NCI-H146 treated with DMSO at 0.1 percent for 48 hours (cell line): Measurements from ENCODE around the gene AIRE.

ENCODE experiments used
- DNase-seq: peaks from one replicate; lab custom pipeline; 2025; ENCODE audit not compliant: unreplicated experiment; lab: John Stamatoyannopoulos, UW

Gene AIRE

DNA sequence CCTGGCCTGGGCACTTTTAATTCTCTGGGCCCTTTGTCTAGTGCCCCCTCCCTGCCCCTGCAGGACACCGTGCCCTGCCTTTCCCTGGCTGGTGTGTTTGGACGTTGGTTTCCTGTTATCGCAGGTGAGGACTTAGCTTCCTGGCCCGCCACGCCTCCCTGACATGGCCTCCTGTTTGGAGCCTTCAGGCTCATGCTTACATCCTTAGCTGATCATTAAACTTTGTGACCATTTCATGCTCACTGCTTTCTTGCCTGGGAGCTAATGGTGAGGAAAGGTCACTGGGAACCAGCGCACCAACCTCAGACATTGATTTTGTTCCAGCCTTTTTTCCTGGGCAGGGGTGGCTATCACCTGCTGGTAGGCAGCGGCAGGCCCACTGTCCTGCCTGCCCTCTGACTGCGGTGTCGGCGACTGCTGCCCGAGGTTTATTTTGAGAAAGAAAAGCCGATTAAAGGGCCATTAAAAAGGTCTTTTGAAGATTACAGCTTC is 17.9 kb downstream of the AIRE start:
- DNase-seq: no peak

DNA sequence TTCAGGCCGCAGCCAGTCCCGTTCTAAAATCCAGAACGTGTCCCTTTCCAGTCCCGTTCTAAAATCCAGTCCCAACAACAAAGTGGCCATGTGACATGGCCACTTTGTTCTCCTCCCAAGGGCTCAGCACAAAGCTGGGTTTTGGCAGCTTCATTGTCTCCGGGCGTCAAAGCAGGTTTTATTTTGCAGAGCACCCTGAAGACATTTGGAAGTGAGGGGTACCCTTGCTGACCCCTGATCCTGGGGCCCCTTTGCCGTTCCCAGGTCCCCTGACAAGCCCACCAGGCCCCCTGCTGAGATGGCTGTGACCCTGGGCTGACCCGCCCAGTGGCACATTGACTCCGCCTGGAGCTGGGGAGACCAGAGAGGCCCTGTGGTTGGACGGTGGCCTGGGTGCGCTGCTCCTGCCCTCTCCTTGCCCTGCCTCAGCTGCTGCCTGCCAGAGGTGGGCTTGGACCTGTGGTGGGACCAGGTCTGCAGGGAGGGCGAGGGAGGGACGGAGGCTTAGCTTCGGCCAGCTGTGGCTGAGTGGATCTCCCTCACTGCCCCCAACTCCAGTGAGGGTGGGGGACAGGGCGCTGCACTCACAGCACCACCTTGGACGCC is 18.4 kb downstream of the AIRE start:
- no peak for DNase-seq

- DNase-seq: no peak
Measured at GRCh38 chr21:44304877-44305293, 19.2 kb downstream of the AIRE start.

DNA sequence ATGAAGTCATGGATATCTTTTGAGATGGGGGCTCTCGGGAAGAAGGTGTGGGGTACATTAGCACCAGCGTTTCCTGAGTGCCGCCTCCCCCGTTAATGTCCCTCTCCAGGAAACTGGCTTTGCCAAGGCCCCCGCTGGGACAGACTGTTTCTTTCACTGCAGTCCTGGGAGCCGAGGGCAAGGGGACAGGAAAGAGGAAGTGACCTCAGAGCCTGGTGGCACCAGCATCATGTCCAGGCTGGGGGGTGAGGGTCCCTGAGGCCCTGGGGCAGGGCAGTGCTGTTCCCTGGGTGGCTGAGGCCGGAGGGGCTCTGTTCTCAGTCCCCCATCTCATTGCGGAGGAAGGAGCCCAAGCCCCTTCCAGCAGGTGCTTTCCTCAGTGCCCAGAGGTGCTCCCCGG is 20.0 kb downstream of the AIRE start:
- DNase-seq: no peak

DNA sequence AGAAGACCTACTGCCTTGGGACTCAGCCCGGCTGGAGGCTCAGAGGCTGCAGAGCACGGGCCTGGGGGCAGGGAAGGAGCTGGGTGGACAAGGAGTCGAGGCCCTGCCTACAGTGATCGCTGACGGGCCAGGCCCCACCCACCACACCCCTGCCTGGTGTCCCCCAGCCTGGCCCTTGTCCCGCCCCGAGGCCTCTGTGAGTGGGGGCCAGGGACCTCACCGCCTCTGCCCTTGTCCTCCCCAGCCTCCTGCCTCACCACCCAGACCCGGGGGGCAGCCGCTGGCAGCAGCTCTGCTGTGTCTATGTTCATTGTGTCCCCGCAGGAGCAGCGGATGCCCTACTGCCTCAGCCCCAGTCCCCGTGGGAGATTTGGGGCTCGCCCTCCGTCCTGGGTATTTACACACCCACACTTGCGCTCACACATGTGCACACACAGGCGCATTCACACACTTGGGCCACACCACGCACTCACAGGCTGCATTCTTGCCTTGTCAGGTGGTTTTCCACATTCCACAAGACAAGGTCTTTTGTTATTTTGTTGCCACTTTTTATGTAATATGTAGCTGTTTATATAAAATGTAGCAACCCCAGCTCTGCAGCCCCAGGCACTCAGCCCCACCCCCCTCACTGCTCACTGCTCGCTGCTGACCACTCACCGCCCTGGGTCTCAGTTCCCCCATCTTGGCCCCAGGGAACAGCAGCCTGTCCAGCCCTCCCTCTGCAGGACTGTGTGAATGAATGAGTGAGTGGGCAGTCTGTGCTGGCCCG is 21.4 kb downstream of the AIRE start:
- no peak for DNase-seq

GRCh38 chr21:44310628-44311507 is 25.2 kb downstream of the AIRE start:
- DNase-seq: no peak

GRCh38 chr21:44312089-44312488 is 26.4 kb downstream of the AIRE start:
- DNase-seq: no peak

- no peak for DNase-seq
Measured at GRCh38 chr21:44312716-44313115, 27.0 kb downstream of the AIRE start.

GRCh38 chr21:44313451-44313850 is 27.8 kb downstream of the AIRE start:
- no peak for DNase-seq

DNA sequence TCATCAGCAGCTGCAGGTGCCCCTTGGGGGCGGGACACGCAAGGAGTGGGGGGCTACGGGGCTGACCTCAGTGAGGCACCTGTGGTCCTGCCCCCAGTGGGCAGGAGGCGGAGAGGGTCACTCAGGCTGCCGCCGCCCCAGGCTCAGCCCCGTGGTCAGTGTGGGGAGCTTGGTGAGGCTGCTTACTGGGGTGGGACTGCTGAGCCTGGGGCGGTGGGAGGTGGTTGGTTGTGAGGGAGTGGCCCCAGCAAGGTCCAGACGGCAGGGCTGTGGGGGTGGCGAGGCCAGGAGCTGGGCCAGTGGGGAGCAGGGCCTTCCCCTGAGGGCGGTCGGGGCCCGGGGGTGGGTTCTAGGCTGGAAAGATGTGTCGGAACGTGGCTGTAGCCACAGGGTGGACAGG is 28.5 kb downstream of the AIRE start:
- no peak for DNase-seq

DNA sequence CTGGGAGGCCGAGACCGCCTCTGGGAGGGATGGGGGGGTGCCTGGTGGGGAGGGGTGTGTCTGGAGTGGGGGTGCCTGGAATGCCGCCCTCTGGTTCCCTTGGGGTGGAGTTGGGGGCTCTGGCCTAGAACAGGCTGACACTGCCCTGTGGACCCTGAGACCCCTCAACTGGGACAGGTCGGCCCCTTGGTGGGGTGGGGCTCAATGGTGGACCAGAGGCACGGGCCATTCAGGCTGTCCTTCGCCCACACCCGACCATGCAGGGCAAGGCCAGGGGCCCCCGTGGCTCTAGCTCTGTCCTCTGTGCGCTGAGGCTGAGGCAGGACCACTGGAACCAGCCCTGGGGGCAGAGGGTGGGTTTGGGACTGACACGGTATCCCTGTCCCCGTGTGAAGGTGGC is 28.9 kb downstream of the AIRE start:
- DNase-seq: no peak

- no peak for DNase-seq
Measured at GRCh38 chr21:44315691-44316203, 30.1 kb downstream of the AIRE start.

GRCh38 chr21:44316277-44316900 is 30.7 kb downstream of the AIRE start:
- DNase-seq: no peak

DNA sequence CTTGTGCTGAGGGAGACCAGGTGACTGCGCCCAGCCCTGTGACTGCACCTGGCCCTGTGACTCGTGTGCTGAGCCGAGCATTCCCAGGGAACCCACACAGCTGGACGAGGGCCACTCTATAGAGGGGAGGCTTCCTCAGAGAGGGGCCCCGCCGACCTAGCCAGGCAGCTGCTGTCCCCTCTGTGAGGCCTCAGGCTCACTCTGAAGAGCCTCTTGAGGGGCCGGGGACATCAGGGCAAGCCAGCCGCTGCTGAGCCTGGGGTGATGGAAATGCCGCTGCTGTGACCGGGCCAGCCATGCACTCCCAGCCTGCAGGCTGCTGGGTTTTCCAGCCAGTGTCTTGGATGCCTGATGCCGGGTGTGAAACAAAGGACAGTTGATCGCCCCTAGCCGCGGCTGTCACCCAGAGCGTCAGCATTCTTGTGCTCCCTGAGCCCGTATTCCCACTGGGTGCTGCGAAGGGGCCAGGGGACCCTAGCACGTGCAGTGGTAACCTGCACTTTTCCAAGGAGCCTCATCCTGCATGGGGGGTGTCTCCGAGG is 31.6 kb downstream of the AIRE start:
- no peak for DNase-seq

GRCh38 chr21:44317871-44318270 is 32.2 kb downstream of the AIRE start:
- DNase-seq: no peak

DNA sequence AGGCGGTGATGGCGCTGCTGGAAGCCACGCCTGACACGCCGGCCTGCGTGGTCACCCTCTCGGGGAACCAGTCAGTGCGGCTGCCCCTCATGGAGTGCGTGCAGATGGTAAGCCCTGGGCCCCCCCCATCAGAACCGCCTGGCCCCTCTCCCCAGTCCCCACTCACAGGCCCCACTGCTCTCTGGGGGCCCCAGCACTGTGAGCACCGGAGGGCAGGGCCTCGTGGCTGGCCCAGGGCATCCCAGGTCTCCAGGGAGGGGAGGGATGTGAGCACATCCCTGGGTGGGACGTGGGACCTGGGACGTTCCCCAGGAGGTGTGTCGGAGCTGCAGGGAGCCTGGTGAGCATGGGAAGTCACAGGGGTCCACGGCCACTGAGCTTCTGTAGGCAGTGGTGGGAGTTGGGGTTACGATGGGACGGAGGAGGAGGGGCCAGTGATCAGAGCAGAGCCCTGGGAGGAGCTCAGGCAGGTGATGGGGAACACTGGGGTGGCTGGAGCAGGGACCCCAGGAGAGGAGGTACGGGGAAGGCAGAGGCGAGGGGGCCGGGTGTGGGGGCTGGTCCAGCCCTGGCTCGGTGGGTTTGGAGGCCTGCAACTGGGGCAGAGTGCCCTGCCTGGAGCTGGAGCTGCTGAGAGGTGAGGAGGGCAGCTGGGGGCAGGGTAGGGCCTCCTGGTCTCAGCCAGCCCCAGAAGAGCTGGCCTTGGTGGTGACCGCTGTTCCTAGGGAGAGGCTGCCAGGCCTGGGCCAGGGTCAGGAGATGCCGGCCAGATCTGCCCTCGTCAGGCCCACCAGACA is 33.0 kb downstream of the AIRE start:
- DNase-seq: no peak

DNA sequence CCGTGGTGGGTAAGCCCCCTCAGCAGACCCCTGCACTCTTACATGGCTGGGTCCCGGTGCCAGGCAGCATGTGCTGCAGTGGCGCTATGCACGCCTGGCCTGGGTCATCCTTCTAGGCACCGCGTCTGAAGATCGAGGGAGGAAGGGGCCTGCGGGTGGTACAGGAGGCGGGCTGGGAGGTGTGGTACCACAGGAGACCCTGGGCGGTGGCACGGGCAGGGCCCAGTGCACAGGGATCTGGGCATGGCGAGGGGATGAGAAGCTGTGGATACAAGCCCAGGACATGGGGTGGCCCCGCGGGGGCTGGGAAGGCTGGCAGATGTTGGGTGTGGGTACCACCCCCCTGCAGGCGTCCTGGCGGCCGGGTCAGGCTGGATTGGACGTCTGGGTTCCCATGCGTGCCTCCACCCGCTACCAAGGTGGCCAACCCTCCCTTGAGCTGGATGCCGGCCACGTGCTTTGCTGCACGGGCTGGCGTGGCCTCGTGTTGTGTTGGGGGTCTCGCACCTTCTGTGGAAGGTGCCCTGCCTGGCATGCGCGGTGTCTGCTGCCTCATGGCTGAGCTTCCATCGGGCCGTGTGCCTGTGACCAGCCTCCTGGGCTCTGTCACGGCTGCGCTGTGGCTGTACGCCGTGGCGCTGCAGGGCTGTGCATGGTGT is 33.9 kb downstream of the AIRE start:
- DNase-seq: no peak

DNA sequence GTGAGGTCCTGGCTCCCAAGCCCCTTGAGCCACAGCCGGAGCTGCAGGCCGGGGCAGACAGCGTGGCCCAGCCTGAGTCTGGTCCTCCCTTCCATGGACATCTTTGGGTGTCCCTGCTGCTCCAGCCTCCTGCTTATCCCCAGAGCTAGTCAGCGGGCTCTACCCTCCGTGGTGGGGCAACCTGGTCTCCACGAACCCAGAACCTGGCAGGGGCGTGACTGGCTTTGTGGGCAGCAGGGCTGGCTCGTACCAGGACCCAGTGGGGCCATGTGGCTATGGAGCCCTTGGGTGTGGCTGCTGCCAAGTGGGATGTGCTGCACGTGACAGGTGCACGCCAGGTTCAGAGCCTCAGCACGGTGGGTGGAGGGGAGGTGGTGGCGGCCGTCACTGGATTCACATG is 35.2 kb downstream of the AIRE start:
- DNase-seq: no peak

GRCh38 chr21:44321846-44322450 is 36.3 kb downstream of the AIRE start:
- no peak for DNase-seq
